Left lung (tissue), 10 donors: ENCODE measurements around the gene ZDHHC18. TPM values are rescaled to one million over a fixed set of nuclear protein-coding genes. Genes with fewer than 3 reads are reported as not detected.
A peak's percentile ranks its signal among the peaks of the same experiment; 100 is the strongest.
"Not testable (repeated sequence)": the region's sequence is repeated elsewhere in the genome, so short reads cannot be mapped to it uniquely, and the experiment has no call there.

ENCODE experiments used
- ATAC-seq: fragments of 200-7000 bp; cut with Tn5 transposase; one replicate; pipeline ENCODE4 v1.9.1; 2020; ENCODE audit warnings: moderate library complexity
- DNase-seq, 4 donors: peaks; one replicate each; pipeline ENCODE4 v3.0.0-alpha.2; 2013 to 2020
- H3K27ac ChIP-seq, 2 donors: fragments of 200-600 bp; sonication (generic) in 1 of 2; one replicate each; pipeline versions ENCODE4 v1.5.0 to v1.8.0; 2020 to 2021
- H3K27me3 ChIP-seq, 2 donors: fragments of 200-600 bp; sonication (generic) in 1 of 2; one replicate each; pipeline versions ENCODE4 v1.5.0 to v1.8.0; 2020 to 2021
- H3K36me3 ChIP-seq, 2 donors: fragments of 200-600 bp; sonication (generic) in 1 of 2; one replicate each; pipeline versions ENCODE4 v1.5.0 to v1.8.0; 2020 to 2021
- H3K4me1 ChIP-seq, 2 donors: fragments of 200-600 bp; one replicate each; pipeline ENCODE4 v1.8.0; 2021
- H3K4me3 ChIP-seq, 2 donors: fragments of 200-600 bp; sonication (generic) in 1 of 2; one replicate each; pipeline versions ENCODE4 v1.5.0 to v1.8.0; 2020 to 2021; ENCODE audit warnings: mild to moderate bottlenecking in 1 of 2
- H3K9me3 ChIP-seq, 2 donors: fragments of 200-600 bp; sonication (generic) in 1 of 2; one replicate each; pipeline versions ENCODE4 v1.5.0 to v1.8.0; 2020 to 2021
- intact Hi-C, 2 donors: fragments of 100-400 bp; cut with DNase I; formaldehyde crosslinking; loops; one replicate each; pipeline versions ENCODE4 v1.11.2 to v1.14.2; 2022
- polyA plus RNA-seq, 6 donors: library from polyadenylated mRNA; unstranded; fragments of 120-200 nt; gene quantifications; one replicate each; pipeline ENCODE4 v1.2.1, GENCODE V29; 2013; ENCODE audit not compliant: insufficient read length in 6 of 6
- total RNA-seq, 2 donors: library from RNA; stranded (reverse); fragmentation: NEBNext Ultra II Directional; extraction: Animal tissue kit (Norgen Biotek cat#: 25700); gene quantifications; one replicate each; pipeline ENCODE4 v1.2.1, GENCODE V29; 2021
- TF ChIP-seq, protein P1 (sequence below), 2 donors: fragments of 200-600 bp; sonication (generic) in 1 of 2; IDR thresholded peaks; one replicate each; pipeline versions ENCODE4 v1.5.0 to v1.8.0; 2021; ENCODE audit warnings: antibody characterized with exemption in 2 of 2
- donor health status: DM: no; HTN: yes; CAD: no.
- donor health status: DM: no; HTN: no; CAD: no.

The ZDHHC18 gene
- total and polyA plus RNA-seq, 8 donors: 21.2 to 33.4 (median 24.2) TPM

DNA sequence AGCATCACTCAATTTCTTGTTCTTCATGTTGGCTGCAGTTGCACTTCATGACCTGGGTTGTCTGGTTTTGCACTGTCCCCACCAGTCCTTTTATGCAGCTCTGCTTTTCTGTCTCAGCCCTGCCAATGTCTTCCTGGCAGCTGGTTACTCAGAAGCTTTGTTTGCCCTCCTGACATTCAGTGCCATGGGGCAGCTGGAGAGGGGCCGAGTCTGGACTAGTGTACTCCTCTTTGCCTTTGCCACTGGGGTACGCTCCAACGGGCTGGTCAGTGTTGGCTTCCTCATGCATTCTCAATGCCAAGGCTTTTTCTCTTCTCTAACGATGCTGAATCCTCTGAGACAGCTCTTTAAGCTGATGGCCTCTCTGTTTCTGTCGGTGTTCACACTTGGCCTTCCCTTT, 32.1 kb upstream of the ZDHHC18 start:
- no peak overlapping the region for H3K4me3 ChIP-seq
- intact Hi-C loops: loop anchor here in 1 of 2 donors (5.0 kb wide), 1 partner anchor 192 kb away; no protein-coding TSS in a partner anchor
- H3K27ac ChIP-seq: no peak overlapping the region
- no peaks in the 10 kb centered on the region for H3K27me3 ChIP-seq
- DNase-seq (no peak), ATAC-seq (no peak)
- peaks cover 0 to 12% of the 10 kb centered on the region in 2 donors for H3K4me1 ChIP-seq
- H3K9me3 ChIP-seq: no peaks in the 10 kb centered on the region
- TF ChIP-seq, protein P1, sequence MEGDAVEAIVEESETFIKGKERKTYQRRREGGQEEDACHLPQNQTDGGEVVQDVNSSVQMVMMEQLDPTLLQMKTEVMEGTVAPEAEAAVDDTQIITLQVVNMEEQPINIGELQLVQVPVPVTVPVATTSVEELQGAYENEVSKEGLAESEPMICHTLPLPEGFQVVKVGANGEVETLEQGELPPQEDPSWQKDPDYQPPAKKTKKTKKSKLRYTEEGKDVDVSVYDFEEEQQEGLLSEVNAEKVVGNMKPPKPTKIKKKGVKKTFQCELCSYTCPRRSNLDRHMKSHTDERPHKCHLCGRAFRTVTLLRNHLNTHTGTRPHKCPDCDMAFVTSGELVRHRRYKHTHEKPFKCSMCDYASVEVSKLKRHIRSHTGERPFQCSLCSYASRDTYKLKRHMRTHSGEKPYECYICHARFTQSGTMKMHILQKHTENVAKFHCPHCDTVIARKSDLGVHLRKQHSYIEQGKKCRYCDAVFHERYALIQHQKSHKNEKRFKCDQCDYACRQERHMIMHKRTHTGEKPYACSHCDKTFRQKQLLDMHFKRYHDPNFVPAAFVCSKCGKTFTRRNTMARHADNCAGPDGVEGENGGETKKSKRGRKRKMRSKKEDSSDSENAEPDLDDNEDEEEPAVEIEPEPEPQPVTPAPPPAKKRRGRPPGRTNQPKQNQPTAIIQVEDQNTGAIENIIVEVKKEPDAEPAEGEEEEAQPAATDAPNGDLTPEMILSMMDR (IDR thresholded peaks at IDR 0.05): no peak
- peaks cover 0 to 36% of the 10 kb centered on the region in 2 donors for H3K36me3 ChIP-seq

DNA sequence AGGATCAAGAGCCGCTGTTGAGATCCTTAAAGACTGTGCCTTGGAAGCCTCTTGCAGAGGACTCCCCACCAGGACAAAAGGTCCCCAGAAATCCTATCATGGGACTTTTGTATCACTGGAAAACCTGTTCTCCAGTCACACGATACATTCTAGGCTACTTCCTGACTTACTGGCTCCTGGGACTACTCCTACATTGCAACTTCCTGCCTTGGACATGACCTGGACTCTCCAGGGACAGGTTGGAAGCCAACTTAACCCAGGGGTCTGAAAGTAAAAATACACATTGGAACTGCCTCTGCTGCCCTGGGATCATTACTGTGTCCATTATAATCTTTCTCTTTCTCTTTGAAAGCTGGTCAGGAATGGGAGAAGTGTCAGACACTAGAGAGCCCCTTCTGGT, 28.9 kb upstream of the ZDHHC18 start:
- intact Hi-C loops: no loop called here
- TF ChIP-seq, protein P1 (IDR thresholded peaks at IDR 0.05): no peak
- DNase-seq (no peak), ATAC-seq (no peak)
- Histone ChIP-seq H3K9me3 (no peaks in the 10 kb centered on the region), H3K4me3 (no peak overlapping the region), H3K4me1 (peaks cover 11 to 22% of the 10 kb centered on the region in 2 donors), H3K27ac (peak overlapping the region in 1 of 2 donors; percentile 71), H3K36me3 (peaks cover 0 to 36% of the 10 kb centered on the region in 2 donors), H3K27me3 (no peaks in the 10 kb centered on the region)

GRCh38 chr1:26799479-26800142, 26.9 kb upstream of the ZDHHC18 start:
- ATAC-seq (peak; percentile 65), DNase-seq (peak in 2 of 4 donors; percentile 68 to 85)
- H3K27ac ChIP-seq: peak overlapping the region; percentile 22 to 71
- H3K9me3 ChIP-seq: no peaks in the 10 kb centered on the region
- TF ChIP-seq, protein P1 (IDR thresholded peaks at IDR 0.05): no peak
- peaks cover 0 to 23% of the 10 kb centered on the region in 2 donors for H3K36me3 ChIP-seq
- intact Hi-C loops: no loop called here
- no peaks in the 10 kb centered on the region for H3K27me3 ChIP-seq
- H3K4me3 ChIP-seq: no peak overlapping the region
- H3K4me1 ChIP-seq: peaks cover 11 to 22% of the 10 kb centered on the region in 2 donors

DNA sequence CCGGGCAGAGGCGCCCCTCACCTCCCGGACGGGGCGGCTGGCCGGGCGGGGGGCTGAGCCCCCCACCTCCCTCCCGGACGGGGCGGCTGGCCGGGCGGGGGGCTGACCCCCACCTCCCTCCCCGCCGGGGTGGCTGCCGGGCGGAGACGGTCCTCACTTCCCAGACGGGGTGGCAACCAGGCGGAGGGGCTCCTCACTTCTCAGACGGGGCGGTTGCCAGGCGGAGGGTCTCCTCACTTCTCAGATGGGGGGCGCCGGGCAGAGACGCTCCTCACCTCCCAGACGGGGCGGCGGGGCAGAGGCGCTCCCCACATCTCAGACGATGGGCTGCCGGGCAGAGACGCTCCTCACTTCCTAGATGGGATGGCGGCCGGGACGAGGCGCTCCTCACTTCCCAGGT, 22.6 kb upstream of the ZDHHC18 start:
- H3K27ac ChIP-seq, H3K4me3 ChIP-seq, H3K9me3 ChIP-seq, ATAC-seq, H3K36me3 ChIP-seq, DNase-seq, H3K27me3 ChIP-seq, intact Hi-C loops: not testable (repeated sequence)
- peaks cover 11 to 21% of the 10 kb centered on the region in 2 donors for H3K4me1 ChIP-seq

GRCh38 chr1:26810105-26810504, 16.4 kb upstream of the ZDHHC18 start:
- intact Hi-C loops: not testable (repeated sequence)
- ATAC-seq (peak; percentile 90), DNase-seq (peak in 3 of 4 donors; percentile 31 to 71 (median 43))

More at GRCh38 chr1:26810105-26810504, 16.4 kb upstream of the ZDHHC18 start:
- H3K36me3 ChIP-seq, H3K27ac ChIP-seq, H3K4me3 ChIP-seq, H3K27me3 ChIP-seq, H3K9me3 ChIP-seq: not testable (repeated sequence)
- peaks cover 0 to 30% of the 10 kb centered on the region in 2 donors for H3K4me1 ChIP-seq
- TF ChIP-seq, protein P1 (IDR thresholded peaks at IDR 0.05): peak; percentile 64 to 83
